Esophagus squamous epithelium (tissue), 4 donors: ENCODE results near the gene ZNF324.

ENCODE experiments used
- POLR2A ChIP-seq, 4 donors: fragments of 450-650 bp; IDR thresholded peaks; one replicate each; pipeline ENCODE4 v1.6.1; 2017; ENCODE audit warnings: antibody characterized with exemption in 4 of 4, mild to moderate bottlenecking in 4 of 4, moderate library complexity in 3 of 4
- TF ChIP-seq, protein P1 (sequence below), 6 experiments: fragments of 450-650 bp in 4 of 6; fragments of 200-600 bp in 2 of 6; sonication (generic) in 2 of 6; IDR thresholded peaks; one replicate each; pipeline ENCODE4 v1.5.1; 2016 to 2019; ENCODE audit warnings: antibody characterized with exemption in 6 of 6, mild to moderate bottlenecking in 4 of 6, moderate library complexity in 4 of 6

DNA sequence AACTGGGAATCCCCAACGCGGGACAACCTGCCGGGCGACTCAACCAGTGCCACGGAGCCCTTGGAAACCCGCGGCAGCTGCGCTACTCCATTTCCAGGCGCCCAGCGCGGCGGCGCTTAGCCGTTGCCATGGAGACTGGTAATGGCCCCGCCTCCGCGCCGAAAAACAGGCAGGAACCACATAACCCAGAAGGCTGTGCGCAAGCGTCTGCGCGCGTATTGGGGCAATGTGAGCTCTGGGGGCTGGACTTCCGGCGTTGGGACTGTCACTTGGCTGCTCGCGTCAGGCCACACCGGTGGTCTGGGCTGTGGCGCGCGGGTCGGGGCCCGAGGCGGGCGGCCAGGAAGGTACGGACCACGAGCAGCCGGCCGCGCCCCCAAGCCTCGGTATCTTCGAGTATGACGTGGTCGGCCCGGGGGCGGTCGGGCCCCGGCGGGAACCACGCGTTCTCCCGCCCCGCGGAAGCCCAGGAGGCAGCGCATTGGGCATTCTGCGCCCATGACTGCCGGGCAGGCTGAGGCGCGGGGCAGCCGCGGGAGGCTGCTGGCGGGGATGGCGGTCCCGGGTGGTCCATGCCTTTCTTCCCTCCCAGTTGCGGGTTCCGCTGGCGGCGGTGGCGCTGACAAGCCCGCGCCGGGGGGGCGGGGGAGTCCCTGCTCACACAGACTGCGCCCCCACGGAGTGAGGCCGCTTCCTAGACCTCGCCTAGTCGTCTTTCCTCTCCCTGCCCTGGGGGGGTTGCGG, 15.3 kb upstream of the ZNF324 start, which contains the start of gene ZNF324B:
- TF ChIP-seq, protein P1, sequence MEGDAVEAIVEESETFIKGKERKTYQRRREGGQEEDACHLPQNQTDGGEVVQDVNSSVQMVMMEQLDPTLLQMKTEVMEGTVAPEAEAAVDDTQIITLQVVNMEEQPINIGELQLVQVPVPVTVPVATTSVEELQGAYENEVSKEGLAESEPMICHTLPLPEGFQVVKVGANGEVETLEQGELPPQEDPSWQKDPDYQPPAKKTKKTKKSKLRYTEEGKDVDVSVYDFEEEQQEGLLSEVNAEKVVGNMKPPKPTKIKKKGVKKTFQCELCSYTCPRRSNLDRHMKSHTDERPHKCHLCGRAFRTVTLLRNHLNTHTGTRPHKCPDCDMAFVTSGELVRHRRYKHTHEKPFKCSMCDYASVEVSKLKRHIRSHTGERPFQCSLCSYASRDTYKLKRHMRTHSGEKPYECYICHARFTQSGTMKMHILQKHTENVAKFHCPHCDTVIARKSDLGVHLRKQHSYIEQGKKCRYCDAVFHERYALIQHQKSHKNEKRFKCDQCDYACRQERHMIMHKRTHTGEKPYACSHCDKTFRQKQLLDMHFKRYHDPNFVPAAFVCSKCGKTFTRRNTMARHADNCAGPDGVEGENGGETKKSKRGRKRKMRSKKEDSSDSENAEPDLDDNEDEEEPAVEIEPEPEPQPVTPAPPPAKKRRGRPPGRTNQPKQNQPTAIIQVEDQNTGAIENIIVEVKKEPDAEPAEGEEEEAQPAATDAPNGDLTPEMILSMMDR (IDR thresholded peaks at IDR 0.05), result peak in 1 of 6 experiments; percentile 3
- TF ChIP-seq POLR2A (IDR thresholded peaks at IDR 0.05), result peak in 1 of 4 donors; percentile 49
